Right lung (tissue), 5 donors: ENCODE results near the gene CHIC2. TPM values are rescaled to one million over a fixed set of nuclear protein-coding genes. Genes with fewer than 3 reads are reported as not detected.

Experiments
- polyA plus RNA-seq, 5 donors: library from polyadenylated mRNA; unstranded; fragments of 120-200 nt; gene quantifications; one replicate each; pipeline versions ENCODE4 v1.2.1 to v1.2.3, GENCODE V29; 2013; ENCODE audit warnings: inconsistent platforms in 1 of 5, low replicate concordance in 1 of 5; ENCODE audit not compliant: insufficient read length in 5 of 5, insufficient read depth in 1 of 5

CHIC2 gene
- polyA plus RNA-seq, 5 donors = 26.3 to 34.9 (median 30.4) TPM

Other genes starting within 250 kb of the CHIC2 start
- not detected for gene GSX2, start 35.6 kb upstream of the CHIC2 start, polyA plus RNA-seq
- gene PDGFRA, start 164.7 kb upstream of the CHIC2 start, polyA plus RNA-seq = 100 to 1,000 TPM in 4 of 5 donors, 10 to 100 TPM in 1; 70.5 to 149 (median 125) TPM